ENCODE measurements around the gene DOCK2.

DNA sequence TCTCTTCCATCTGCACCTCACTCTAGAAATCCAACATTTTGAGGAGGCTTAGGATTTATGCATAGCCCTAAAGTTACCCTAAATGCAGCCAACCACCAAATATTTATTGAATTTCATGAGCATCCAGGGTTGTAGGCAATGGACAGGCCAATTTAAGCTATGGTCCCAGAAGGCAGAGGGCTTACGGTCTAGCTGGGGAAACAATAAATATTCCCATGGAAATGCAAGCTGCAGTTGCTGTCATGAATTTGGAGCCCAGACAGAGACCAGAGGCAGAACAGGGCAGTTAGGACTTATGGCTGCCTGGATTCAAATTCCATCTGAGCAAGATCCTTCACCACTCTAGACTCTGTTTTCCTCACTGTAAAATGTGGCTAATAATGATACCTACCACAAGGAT is 352.3 kb downstream of the DOCK2 start:
- TF ChIP-seq, protein P1, sequence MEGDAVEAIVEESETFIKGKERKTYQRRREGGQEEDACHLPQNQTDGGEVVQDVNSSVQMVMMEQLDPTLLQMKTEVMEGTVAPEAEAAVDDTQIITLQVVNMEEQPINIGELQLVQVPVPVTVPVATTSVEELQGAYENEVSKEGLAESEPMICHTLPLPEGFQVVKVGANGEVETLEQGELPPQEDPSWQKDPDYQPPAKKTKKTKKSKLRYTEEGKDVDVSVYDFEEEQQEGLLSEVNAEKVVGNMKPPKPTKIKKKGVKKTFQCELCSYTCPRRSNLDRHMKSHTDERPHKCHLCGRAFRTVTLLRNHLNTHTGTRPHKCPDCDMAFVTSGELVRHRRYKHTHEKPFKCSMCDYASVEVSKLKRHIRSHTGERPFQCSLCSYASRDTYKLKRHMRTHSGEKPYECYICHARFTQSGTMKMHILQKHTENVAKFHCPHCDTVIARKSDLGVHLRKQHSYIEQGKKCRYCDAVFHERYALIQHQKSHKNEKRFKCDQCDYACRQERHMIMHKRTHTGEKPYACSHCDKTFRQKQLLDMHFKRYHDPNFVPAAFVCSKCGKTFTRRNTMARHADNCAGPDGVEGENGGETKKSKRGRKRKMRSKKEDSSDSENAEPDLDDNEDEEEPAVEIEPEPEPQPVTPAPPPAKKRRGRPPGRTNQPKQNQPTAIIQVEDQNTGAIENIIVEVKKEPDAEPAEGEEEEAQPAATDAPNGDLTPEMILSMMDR (IDR thresholded peaks at IDR 0.05; ENCODE audit: extremely low read depth in 1 of 2, insufficient read depth in 1 of 2, low read depth in 1 of 2, low read length in 2 of 2) = no peak
- no peak for TF ChIP-seq POLR2AphosphoS5 (IDR thresholded peaks at IDR 0.05; ENCODE audit: insufficient read depth, low read depth, low read length)
- TF ChIP-seq, protein P2, sequence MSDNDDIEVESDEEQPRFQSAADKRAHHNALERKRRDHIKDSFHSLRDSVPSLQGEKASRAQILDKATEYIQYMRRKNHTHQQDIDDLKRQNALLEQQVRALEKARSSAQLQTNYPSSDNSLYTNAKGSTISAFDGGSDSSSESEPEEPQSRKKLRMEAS (IDR thresholded peaks at IDR 0.05; ENCODE audit: insufficient read depth, insufficient read length) = no peak
- no peak for TF ChIP-seq POLR2A (IDR thresholded peaks at IDR 0.05; ENCODE audit: low read depth, low read length)
- TF ChIP-seq EZH2 (IDR thresholded peaks at IDR 0.05; ENCODE audit: borderline replicate concordance, low read depth, low read length, severe bottlenecking) = no peak
- no peak for TF ChIP-seq GATA2 (IDR thresholded peaks at IDR 0.05; ENCODE audit: insufficient read depth, insufficient read length, low read depth, low read length)
